ENCODE results near the gene PTX3.

DNA sequence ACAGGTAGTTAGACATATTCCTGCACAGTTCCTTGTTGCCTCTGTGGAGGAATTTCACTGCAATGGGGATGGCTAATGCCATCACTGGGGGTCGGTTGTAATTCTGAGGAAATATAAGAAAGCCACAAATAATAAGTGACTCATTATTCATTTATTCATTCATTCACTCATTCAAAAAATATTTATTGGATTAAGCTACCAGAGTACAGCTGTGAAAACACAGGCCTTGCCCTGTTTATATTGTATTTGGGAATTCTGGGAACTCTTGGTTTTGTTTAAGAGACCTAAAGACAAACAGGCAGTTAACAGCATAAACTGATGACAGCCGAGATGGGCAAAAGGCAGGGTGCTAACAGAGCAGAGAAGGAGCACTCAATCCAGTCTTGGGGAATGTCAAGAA is 23.6 kb downstream of the PTX3 start:
- TF ChIP-seq CTCF (IDR thresholded peaks at IDR 0.05) = no peak
- no peak for TF ChIP-seq POLR2A (IDR thresholded peaks at IDR 0.05)
- no peak for TF ChIP-seq EP300 (IDR thresholded peaks at IDR 0.05; ENCODE audit: low read depth)

All from transverse colon (tissue), 3 donors.